GM12873 (cell line): ENCODE data around the gene KCP.

ENCODE experiments used
- CTCF ChIP-seq: IDR thresholded peaks from 2 replicates; pipeline ENCODE4 v1.5.1; 2012; ENCODE audit warnings: low read depth, mild to moderate bottlenecking, moderate library complexity, low read length, control low read depth; ENCODE audit not compliant: insufficient read depth; ENCODE audit errors: missing control alignments

Gene KCP

GRCh38 chr7:128937271-128937646 is 26.8 kb upstream of the KCP start:
- no peak for TF ChIP-seq CTCF

- TF ChIP-seq CTCF: no peak
Measured at GRCh38 chr7:128936798-128937197, 26.3 kb upstream of the KCP start.

- TF ChIP-seq CTCF: no peak
Measured at GRCh38 chr7:128935342-128935730, 24.8 kb upstream of the KCP start.

DNA sequence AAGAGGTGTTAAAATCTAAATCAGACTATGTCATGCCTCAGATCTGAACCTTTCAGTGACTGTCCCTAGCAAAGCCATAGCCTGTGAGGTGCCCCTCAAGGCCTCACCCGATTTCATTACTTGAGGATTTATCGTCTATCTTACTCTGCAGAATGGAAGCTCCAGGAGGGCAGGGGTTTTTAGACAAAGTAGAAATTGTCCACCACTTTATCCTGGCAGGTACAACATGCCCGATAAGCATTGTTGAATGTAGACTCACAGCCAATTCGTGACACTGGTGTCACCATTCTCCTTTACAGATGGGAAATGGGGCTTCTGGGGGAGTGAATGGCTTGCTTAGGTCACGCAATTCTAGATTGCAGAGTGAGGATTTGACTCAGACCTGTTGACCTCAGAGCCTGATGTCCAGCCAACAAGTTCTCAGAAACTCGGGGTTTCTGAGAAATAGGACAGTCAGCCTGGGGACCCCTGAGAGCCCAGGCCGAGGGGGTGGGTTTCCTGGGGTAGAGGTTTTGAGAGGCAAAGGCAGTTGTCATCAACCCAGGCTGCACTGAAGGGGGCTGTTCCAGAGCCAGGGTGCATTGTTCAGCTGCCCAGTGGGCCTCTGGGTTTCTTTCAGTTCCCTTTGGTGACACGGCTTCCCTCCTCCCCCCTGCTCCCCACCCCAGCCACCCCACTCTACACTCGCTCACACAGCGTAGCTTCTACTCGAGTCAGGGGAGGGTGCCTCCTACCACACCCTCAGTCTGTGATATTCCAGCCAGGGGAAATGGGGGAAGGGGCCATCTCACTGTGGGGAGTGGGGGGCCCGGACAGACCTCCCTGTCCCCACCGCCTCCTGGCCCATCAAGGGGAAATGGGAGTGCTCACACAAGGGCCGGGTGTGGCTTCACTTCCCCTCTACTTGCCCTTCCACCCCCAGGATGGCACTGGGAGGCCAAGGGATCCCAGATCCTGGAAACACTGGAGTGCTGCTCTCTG is 24.1 kb upstream of the KCP start:
- no peak for TF ChIP-seq CTCF

- TF ChIP-seq CTCF: no peak
Measured at GRCh38 chr7:128933180-128933891, 22.8 kb upstream of the KCP start.

DNA sequence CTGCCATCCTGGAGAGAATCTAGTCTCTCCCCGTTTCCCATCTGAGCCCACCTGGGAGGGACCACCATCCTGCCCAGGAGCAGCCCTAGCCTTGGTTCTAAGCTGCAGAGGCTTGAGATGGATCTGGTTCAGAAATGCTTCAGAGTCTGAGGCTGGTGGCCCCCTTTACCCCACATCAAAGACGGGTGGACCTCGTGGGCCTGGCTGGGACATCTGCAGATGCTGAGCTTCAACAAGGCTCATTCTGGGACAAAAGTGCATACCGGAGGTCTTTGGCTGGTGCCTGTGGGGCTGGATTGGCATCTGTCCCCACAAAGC is 22.3 kb upstream of the KCP start:
- no peak for TF ChIP-seq CTCF
